ENCODE data around the gene ARG2. TPM values are rescaled to one million over a fixed set of nuclear protein-coding genes. Genes with fewer than 3 reads are reported as not detected.

Gene ARG2
- total RNA-seq, 2 experiments from 2014 or later = 11.9 TPM

- H3K36me3 Mint-ChIP-seq (ENCODE audit: low read depth) = peaks cover 65% of the 10 kb centered on the region
- no peaks in the 10 kb centered on the region for H3K9me3 Mint-ChIP-seq (ENCODE audit: low read depth)
- no peak for DNase-seq
- ChIA-PET POLR2A (interaction anchor here (0.6 kb wide), 1 partner anchor 86 kb away, joined by 3 read pairs; no protein-coding TSS in a partner anchor), CTCF (interaction anchor here (0.8 to 1.9 kb wide), 3 partner anchors 11 to 23 kb away, joined by 3 to 5 read pairs (median 4); partner anchors contain the start of gene RDH11)
- peaks cover 42% of the 10 kb centered on the region for H3K4me1 Mint-ChIP-seq
- ATAC-seq = no peak
- H3K4me3 Mint-ChIP-seq = no peak overlapping the region
- intact Hi-C loops (cut with DNase I, micrococcal nuclease) = loop anchor here in 1 of 2 experiments (1.0 kb wide), 1 partner anchor 14 kb away; the partner anchor contains the start of gene RDH11
- H3K27me3 Mint-ChIP-seq = no peaks in the 10 kb centered on the region
- H3K27ac Mint-ChIP-seq = no peak overlapping the region
These were observed 61.2 kb downstream of the ARG2 start for GRCh38 chr14:67680941-67681340.

GRCh38 chr14:67683842-67684241 lies 64.1 kb downstream of the ARG2 start:
- POLR2A ChIA-PET = no interaction called here
- ATAC-seq (no peak), DNase-seq (no peak)
- Mint-ChIP-seq H3K36me3 (ENCODE audit: low read depth) (peaks cover 66% of the 10 kb centered on the region), H3K9me3 (ENCODE audit: low read depth) (no peaks in the 10 kb centered on the region), H3K27ac (no peak overlapping the region), H3K4me1 (peaks cover 36% of the 10 kb centered on the region), H3K27me3 (no peaks in the 10 kb centered on the region), H3K4me3 (no peak overlapping the region)
- intact Hi-C loops (cut with DNase I, micrococcal nuclease) = no loop called here
- CTCF ChIA-PET = interaction anchor here (1.1 to 1.2 kb wide), 2 partner anchors 16 to 20 kb away, joined by 3 read pairs; no protein-coding TSS in a partner anchor

- Mint-ChIP-seq H3K36me3 (ENCODE audit: low read depth) (peaks cover 65% of the 10 kb centered on the region), H3K27me3 (no peaks in the 10 kb centered on the region), H3K4me3 (no peak overlapping the region), H3K4me1 (peaks cover 20% of the 10 kb centered on the region), H3K27ac (no peak overlapping the region), H3K9me3 (ENCODE audit: low read depth) (no peaks in the 10 kb centered on the region)
- intact Hi-C loops (cut with DNase I, micrococcal nuclease) = loop anchor here in 1 of 2 experiments (10.0 kb wide), 1 partner anchor 1105 kb away; the partner anchor contains the start of gene ZFP36L1
- ChIA-PET POLR2A (no interaction called here), CTCF (interaction anchor here (1.3 to 1.9 kb wide), 2 partner anchors 21 to 23 kb away, joined by 3 to 5 read pairs; no protein-coding TSS in a partner anchor)
- DNase-seq (no peak), ATAC-seq (no peak)
These were observed 70.3 kb downstream of the ARG2 start for GRCh38 chr14:67690011-67690410.

- DNase-seq = peak; percentile 90
- CTCF ChIA-PET = interaction anchor here (0.6 to 3.1 kb wide), 8 partner anchors 9 to 76 kb away, joined by 3 to 13 read pairs (median 6); partner anchors contain the start of gene VTI1B
These were observed 75.2 kb downstream of the ARG2 start for GRCh38 chr14:67694791-67695393.

GRCh38 chr14:67695394-67695949 lies 75.8 kb downstream of the ARG2 start, which contains the start of gene RDH11:
RDH11 (minus strand) TSS chr14:67695764; CDS start chr14:67695703, 61 bp downstream.
- POLR2A ChIA-PET = interaction anchor here (0.5 to 1.6 kb wide), 11 partner anchors 9 to 506 kb away, joined by 3 to 10 read pairs (median 3); partner anchors contain the start of genes ATP6V1D, EIF2S1, GARIN2 and PIGH
- peak; percentile 92 for DNase-seq
- Mint-ChIP-seq H3K9me3 (ENCODE audit: low read depth) (no peaks in the 10 kb centered on the region), H3K27me3 (no peaks in the 10 kb centered on the region), H3K4me3 (peak within 1 kb of the TSS; percentile 91), H3K27ac (peak within 1 kb of the TSS; percentile 98), H3K4me1 (peaks cover 21% of the 10 kb centered on the region), H3K36me3 (ENCODE audit: low read depth) (peaks cover 21% of the 10 kb centered on the region)
- peak; percentile 88 for ATAC-seq
- CTCF ChIA-PET = interaction anchor here (0.6 to 3.1 kb wide), 8 partner anchors 9 to 77 kb away, joined by 4 to 13 read pairs (median 6); partner anchors contain the start of gene VTI1B
- intact Hi-C loops (cut with DNase I, micrococcal nuclease) = loop anchor here (1.0 to 10.0 kb wide), 10 partner anchors 15 to 1099 kb away; partner anchors contain the start of genes ARG2 (in 2 of the 2), PIGH (in 2 of the 2), VTI1B (in 2 of the 2) and ZFYVE26 (in 2 of the 2)

More at GRCh38 chr14:67694791-67695393, 75.2 kb downstream of the ARG2 start:
- H3K27me3 Mint-ChIP-seq = no peaks in the 10 kb centered on the region
- H3K27ac Mint-ChIP-seq = peak overlapping the region; percentile 98
- H3K4me1 Mint-ChIP-seq = peaks cover 21% of the 10 kb centered on the region
- intact Hi-C loops (cut with DNase I, micrococcal nuclease) = loop anchor here (1.0 to 10.0 kb wide), 10 partner anchors 15 to 1100 kb away; partner anchors contain the start of genes ARG2 (in 2 of the 2), PIGH (in 2 of the 2), VTI1B (in 2 of the 2) and ZFYVE26 (in 2 of the 2)
- POLR2A ChIA-PET = interaction anchor here (1.0 to 1.6 kb wide), 6 partner anchors 9 to 338 kb away, joined by 3 to 7 read pairs (median 4); partner anchors contain the start of gene PIGH
- peak overlapping the region; percentile 91 for H3K4me3 Mint-ChIP-seq
- peaks cover 27% of the 10 kb centered on the region for H3K36me3 Mint-ChIP-seq (ENCODE audit: low read depth)
- ATAC-seq = peak; percentile 87
- no peaks in the 10 kb centered on the region for H3K9me3 Mint-ChIP-seq (ENCODE audit: low read depth)

GRCh38 chr14:67697006-67697405 lies 77.3 kb downstream of the ARG2 start:
- H3K4me1 Mint-ChIP-seq = peaks cover 21% of the 10 kb centered on the region
- intact Hi-C loops (cut with DNase I, micrococcal nuclease) = loop anchor here in 1 of 2 experiments (10.0 kb wide), 1 partner anchor 1098 kb away; the partner anchor contains the start of gene ZFP36L1
- ATAC-seq (no peak), DNase-seq (no peak)
- ChIA-PET POLR2A (no interaction called here), CTCF (interaction anchor here (2.1 kb wide), 1 partner anchor 30 kb away, joined by 9 read pairs; no protein-coding TSS in a partner anchor)
- H3K9me3 Mint-ChIP-seq (ENCODE audit: low read depth) = no peaks in the 10 kb centered on the region
- H3K36me3 Mint-ChIP-seq (ENCODE audit: low read depth) = peaks cover 8% of the 10 kb centered on the region
- H3K27ac Mint-ChIP-seq = no peak overlapping the region
- H3K4me3 Mint-ChIP-seq = no peak overlapping the region
- no peaks in the 10 kb centered on the region for H3K27me3 Mint-ChIP-seq

GRCh38 chr14:67698179-67698578 lies 78.5 kb downstream of the ARG2 start:
- ChIA-PET CTCF (interaction anchor here (0.9 to 2.1 kb wide), 5 partner anchors 8 to 98 kb away, joined by 4 to 9 read pairs (median 7); partner anchors contain the start of gene PIGH), POLR2A (interaction anchor here (0.6 kb wide), 1 partner anchor 107 kb away, joined by 3 read pairs; no protein-coding TSS in a partner anchor)
- H3K9me3 Mint-ChIP-seq (ENCODE audit: low read depth) = no peaks in the 10 kb centered on the region
- DNase-seq (no peak), ATAC-seq (no peak)
- H3K27ac Mint-ChIP-seq = no peak overlapping the region
- H3K4me1 Mint-ChIP-seq = peaks cover 17% of the 10 kb centered on the region
- intact Hi-C loops (cut with DNase I, micrococcal nuclease) = loop anchor here in 1 of 2 experiments (10.0 kb wide), 1 partner anchor 1097 kb away; the partner anchor contains the start of gene ZFP36L1
- H3K36me3 Mint-ChIP-seq (ENCODE audit: low read depth) = no peaks in the 10 kb centered on the region
- H3K4me3 Mint-ChIP-seq = no peak overlapping the region
- no peaks in the 10 kb centered on the region for H3K27me3 Mint-ChIP-seq

Other genes with a start within 250 kb of the ARG2 start
- gene PLEK2, start 207.8 kb upstream of the ARG2 start, total RNA-seq = 1 to 10 TPM; 2.9 to 5.1 TPM
- gene TMEM229B, start 131.2 kb upstream of the ARG2 start, total RNA-seq = 1 to 10 TPM; 1.3 to 1.5 TPM
- gene PLEKHH1, start 86.6 kb upstream of the ARG2 start, total RNA-seq = 1 to 10 TPM; 4.1 to 5.7 TPM
- gene PIGH, start 19.7 kb upstream of the ARG2 start, total RNA-seq = 10 to 100 TPM; 14.9 to 21.4 TPM
- 10 to 100 TPM; 42.0 to 58.3 TPM for gene VTI1B, start 54.7 kb downstream of the ARG2 start, total RNA-seq
- gene RDH11, start 75.8 kb downstream of the ARG2 start, total RNA-seq = 10 to 100 TPM; 72.0 to 75.6 TPM
- not detected for gene RDH12, start 82.0 kb downstream of the ARG2 start, total RNA-seq
- 10 to 100 TPM; 13.0 to 14.2 TPM for gene ZFYVE26, start 196.7 kb downstream of the ARG2 start, total RNA-seq
- gene RAD51B, start 199.9 kb downstream of the ARG2 start, total RNA-seq = 10 to 100 TPM; 26.4 to 39.9 TPM

Measured in activated CD4-positive, alpha-beta T cell treated with anti-CD3 and anti-CD28 coated beads for 36 hours (primary cell).